HepG2 (cell line): Measurements from ENCODE around the gene TPBGL. TPM values are rescaled to one million over a fixed set of nuclear protein-coding genes. Genes with fewer than 3 reads are reported as not detected.

Experiments used
- ARNT ChIP-seq: fragments of 450-650 bp; IDR thresholded peaks from 2 replicates; pipeline ENCODE4 v1.6.1; 2017
- ATAD3A ChIP-seq: sonication (generic); formaldehyde crosslinking; IDR thresholded peaks from 2 replicates; pipeline ENCODE4 v1.4.0; 2020; ENCODE audit warnings: missing genetic modification reagents
- FOXJ3 ChIP-seq: sonication (generic); formaldehyde crosslinking; IDR thresholded peaks from 2 replicates; pipeline ENCODE4 v1.4.0; 2020; ENCODE audit warnings: missing genetic modification reagents, mild to moderate bottlenecking, borderline replicate concordance
- FOXP1 ChIP-seq, 2 experiments: fragments of 450-650 bp in 1 of 2; IDR thresholded peaks; 2 replicates each; pipeline ENCODE4 v1.6.1; 2017 to 2018; ENCODE audit warnings: antibody characterized with exemption in 1 of 2
- HNF4G ChIP-seq, 2 experiments: sonication (generic) in 1 of 2; formaldehyde crosslinking in 1 of 2; IDR thresholded peaks; 2 replicates each; pipeline versions ENCODE4 v1.4.0 to v1.6.1; 2011 to 2020; ENCODE audit warnings: borderline replicate concordance in 2 of 2, low read depth in 2 of 2, mild to moderate bottlenecking in 2 of 2, low read length in 1 of 2, missing genetic modification reagents in 1 of 2, moderate library complexity in 1 of 2
- KDM4B ChIP-seq: sonication (generic); formaldehyde crosslinking; IDR thresholded peaks from 2 replicates; pipeline ENCODE4 v1.4.0; 2020; ENCODE audit warnings: missing genetic modification reagents
- MAFF ChIP-seq: IDR thresholded peaks from 2 replicates; pipeline ENCODE4 v1.6.1; 2011; ENCODE audit warnings: low read depth, low read length, improper control_type of control experiment
- MED8 ChIP-seq: sonication (generic); formaldehyde crosslinking; IDR thresholded peaks from 2 replicates; pipeline ENCODE4 v1.8.1; 2023; ENCODE audit warnings: mild to moderate bottlenecking, missing genetic modification reagents; ENCODE audit not compliant: insufficient replicate concordance
- MXI1 ChIP-seq: IDR thresholded peaks from 3 replicates; pipeline ENCODE4 v1.6.1; 2012; ENCODE audit warnings: low read depth, low read length, inconsistent platforms, borderline replicate concordance
- NBN ChIP-seq: fragments of 450-650 bp; conservative IDR thresholded peaks from 2 replicates; pipeline ENCODE4 v1.6.1; 2017
- NCOR1 ChIP-seq: fragments of 200-600 bp; sonication (generic); IDR thresholded peaks from 2 replicates; pipeline ENCODE4 v1.7.0; 2017; ENCODE audit warnings: antibody characterized with exemption, low read length, borderline replicate concordance
- RFXAP ChIP-seq: sonication (generic); formaldehyde crosslinking; IDR thresholded peaks from 2 replicates; pipeline ENCODE4 v1.4.0; 2020; ENCODE audit warnings: missing genetic modification reagents, borderline replicate concordance
- TCF12 ChIP-seq, 2 experiments: fragments of 450-650 bp in 1 of 2; sonication (generic) in 1 of 2; formaldehyde crosslinking in 1 of 2; IDR thresholded peaks; 2 replicates each; pipeline versions ENCODE4 v1.6.1 to v1.8.0; 2017 to 2022; ENCODE audit warnings: antibody characterized with exemption in 1 of 2, mild to moderate bottlenecking in 1 of 2, missing genetic modification reagents in 1 of 2, moderate library complexity in 1 of 2
- ZFP1 ChIP-seq: IDR thresholded peaks from 2 replicates; pipeline ENCODE4 v1.6.1; 2016
- ZNF160 ChIP-seq: sonication (generic); formaldehyde crosslinking; IDR thresholded peaks from 2 replicates; pipeline ENCODE4 v1.8.0; 2022; ENCODE audit warnings: mild to moderate bottlenecking, inconsistent platforms, missing genetic modification reagents
- ZNF20 ChIP-seq: sonication (generic); formaldehyde crosslinking; IDR thresholded peaks from 2 replicates; pipeline ENCODE4 v1.4.0; 2020; ENCODE audit warnings: mild to moderate bottlenecking, moderate library complexity, missing genetic modification reagents
- ZNF337 ChIP-seq: sonication (generic); formaldehyde crosslinking; IDR thresholded peaks from 2 replicates; pipeline ENCODE4 v1.5.1; 2020; ENCODE audit warnings: missing genetic modification reagents, low read depth, mild to moderate bottlenecking, borderline replicate concordance
- ZNF44 ChIP-seq: sonication (generic); formaldehyde crosslinking; IDR thresholded peaks from 2 replicates; pipeline ENCODE4 v1.5.1; 2020; ENCODE audit warnings: mild to moderate bottlenecking, missing genetic modification reagents
- ZNF589 ChIP-seq: sonication (generic); formaldehyde crosslinking; conservative IDR thresholded peaks from 2 replicates; pipeline ENCODE4 v1.8.0; 2022; ENCODE audit warnings: mild to moderate bottlenecking, moderate library complexity, missing genetic modification reagents
- ZNF777 ChIP-seq: sonication (generic); formaldehyde crosslinking; IDR thresholded peaks from 2 replicates; pipeline ENCODE4 v1.4.0; 2020; ENCODE audit warnings: missing genetic modification reagents
- ZNF841 ChIP-seq: sonication (generic); formaldehyde crosslinking; IDR thresholded peaks from 2 replicates; pipeline ENCODE4 v1.8.1; 2023; ENCODE audit warnings: missing genetic modification reagents, borderline replicate concordance
- polyA plus RNA-seq, 8 experiments: library from polyadenylated mRNA; depleted of rRNA in 3 of 8; stranded (reverse) in 7 of 8; unstranded in 1 of 8; fragments of >200 nt; fragmentation: Illumina TruSeq in 4 of 8; extraction: Trizol in 4 of 8; gene quantifications; 2 replicates each; pipeline versions ENCODE4 v1.2.1 to v1.2.3, GENCODE V29; 2011 to 2016; ENCODE audit warnings: low read depth in 4 of 8, missing spikeins in 1 of 8, mixed read lengths in 1 of 8; ENCODE audit not compliant: insufficient read depth in 1 of 8
- total RNA-seq, 5 experiments: library from RNA; depleted of rRNA; stranded (reverse); fragments of >200 nt; fragmentation: Illumina TruSeq; extraction: Trizol; gene quantifications; 2 replicates each; pipeline ENCODE4 v1.2.3, GENCODE V29; 2016; ENCODE audit warnings: low read depth in 1 of 5
- TF ChIP-seq, protein P1 (sequence below), 2 experiments: IDR thresholded peaks; 2 replicates each; pipeline ENCODE4 v1.6.1; 2011 to 2012; ENCODE audit warnings: low read length in 2 of 2, borderline replicate concordance in 1 of 2, low read depth in 1 of 2, mild to moderate bottlenecking in 1 of 2, moderate library complexity in 1 of 2
- TF ChIP-seq, protein P2 (sequence below): sonication (generic); formaldehyde crosslinking; conservative IDR thresholded peaks from 2 replicates; pipeline ENCODE4 v1.4.0; 2020; ENCODE audit warnings: mild to moderate bottlenecking, missing genetic modification reagents, moderate library complexity
- TF ChIP-seq, protein P3 (sequence below): sonication (generic); formaldehyde crosslinking; IDR thresholded peaks from 2 replicates; pipeline ENCODE4 v1.9.0; 2021; ENCODE audit warnings: missing genetic modification reagents, borderline replicate concordance

TPBGL gene
- total and polyA plus RNA-seq, 2 of the 13 experiments (the other 11 are each of a cell fraction or from before 2014, with no cell fraction given): not detected

DNA sequence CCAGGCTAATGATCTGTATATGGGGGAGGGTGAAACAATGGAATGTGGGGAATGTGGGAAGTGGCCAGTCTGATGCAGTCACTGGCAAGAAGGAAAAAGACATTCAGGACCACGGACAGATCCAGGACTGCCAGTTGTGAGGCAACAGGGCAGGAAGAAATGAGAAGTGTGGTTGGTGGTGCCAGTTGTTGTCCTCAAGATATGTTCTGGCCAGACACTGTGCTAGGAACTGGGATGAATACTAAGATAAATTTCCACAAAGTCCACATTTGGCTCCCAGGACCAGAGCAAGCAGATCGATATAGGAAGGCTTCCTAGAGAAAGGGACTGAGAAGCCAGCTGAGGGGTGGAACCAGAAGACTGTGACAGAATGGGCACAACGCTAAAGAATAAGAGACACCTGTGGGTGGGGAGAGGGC lies 6.8 kb upstream of the TPBGL start (continued):
- TF ChIP-seq ATAD3A (CRISPR knock-in tag): no peak
- no peak for TF ChIP-seq RFXAP (CRISPR knock-in tag)
- TF ChIP-seq ZNF20 (CRISPR knock-in tag): no peak
- no peak for TF ChIP-seq ZNF777
- no peak for TF ChIP-seq MXI1
- no peak for TF ChIP-seq ZNF160 (CRISPR knock-in tag)
- TF ChIP-seq ZNF841 (CRISPR knock-in tag): no peak
- TF ChIP-seq ZNF44 (CRISPR knock-in tag): no peak
- TF ChIP-seq NCOR1: no peak
- no peak for TF ChIP-seq MAFF
- no peak for TF ChIP-seq NBN
- no peak for TF ChIP-seq KDM4B (CRISPR knock-in tag)
- TF ChIP-seq HNF4G (IDR thresholded peaks at IDR 0.05; ENCODE audit: borderline replicate concordance, low read depth, low read length): no peak
- no peak for TF ChIP-seq HNF4G (CRISPR knock-in tag; IDR thresholded peaks at IDR 0.05; ENCODE audit: borderline replicate concordance, low read depth)
- TF ChIP-seq ZFP1 (CRISPR knock-in tag): no peak
- TF ChIP-seq FOXP1 (IDR thresholded peaks at IDR 0.05): no peak
- no peak for TF ChIP-seq FOXP1 (CRISPR knock-in tag; IDR thresholded peaks at IDR 0.05)
- TF ChIP-seq ARNT: no peak
- TF ChIP-seq, protein P1, sequence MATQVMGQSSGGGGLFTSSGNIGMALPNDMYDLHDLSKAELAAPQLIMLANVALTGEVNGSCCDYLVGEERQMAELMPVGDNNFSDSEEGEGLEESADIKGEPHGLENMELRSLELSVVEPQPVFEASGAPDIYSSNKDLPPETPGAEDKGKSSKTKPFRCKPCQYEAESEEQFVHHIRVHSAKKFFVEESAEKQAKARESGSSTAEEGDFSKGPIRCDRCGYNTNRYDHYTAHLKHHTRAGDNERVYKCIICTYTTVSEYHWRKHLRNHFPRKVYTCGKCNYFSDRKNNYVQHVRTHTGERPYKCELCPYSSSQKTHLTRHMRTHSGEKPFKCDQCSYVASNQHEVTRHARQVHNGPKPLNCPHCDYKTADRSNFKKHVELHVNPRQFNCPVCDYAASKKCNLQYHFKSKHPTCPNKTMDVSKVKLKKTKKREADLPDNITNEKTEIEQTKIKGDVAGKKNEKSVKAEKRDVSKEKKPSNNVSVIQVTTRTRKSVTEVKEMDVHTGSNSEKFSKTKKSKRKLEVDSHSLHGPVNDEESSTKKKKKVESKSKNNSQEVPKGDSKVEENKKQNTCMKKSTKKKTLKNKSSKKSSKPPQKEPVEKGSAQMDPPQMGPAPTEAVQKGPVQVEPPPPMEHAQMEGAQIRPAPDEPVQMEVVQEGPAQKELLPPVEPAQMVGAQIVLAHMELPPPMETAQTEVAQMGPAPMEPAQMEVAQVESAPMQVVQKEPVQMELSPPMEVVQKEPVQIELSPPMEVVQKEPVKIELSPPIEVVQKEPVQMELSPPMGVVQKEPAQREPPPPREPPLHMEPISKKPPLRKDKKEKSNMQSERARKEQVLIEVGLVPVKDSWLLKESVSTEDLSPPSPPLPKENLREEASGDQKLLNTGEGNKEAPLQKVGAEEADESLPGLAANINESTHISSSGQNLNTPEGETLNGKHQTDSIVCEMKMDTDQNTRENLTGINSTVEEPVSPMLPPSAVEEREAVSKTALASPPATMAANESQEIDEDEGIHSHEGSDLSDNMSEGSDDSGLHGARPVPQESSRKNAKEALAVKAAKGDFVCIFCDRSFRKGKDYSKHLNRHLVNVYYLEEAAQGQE (IDR thresholded peaks at IDR 0.05; ENCODE audit: borderline replicate concordance in 1 of 2, low read depth in 1 of 2, low read length in 2 of 2): peak; percentile 95 to 98
- TF ChIP-seq, protein P2, sequence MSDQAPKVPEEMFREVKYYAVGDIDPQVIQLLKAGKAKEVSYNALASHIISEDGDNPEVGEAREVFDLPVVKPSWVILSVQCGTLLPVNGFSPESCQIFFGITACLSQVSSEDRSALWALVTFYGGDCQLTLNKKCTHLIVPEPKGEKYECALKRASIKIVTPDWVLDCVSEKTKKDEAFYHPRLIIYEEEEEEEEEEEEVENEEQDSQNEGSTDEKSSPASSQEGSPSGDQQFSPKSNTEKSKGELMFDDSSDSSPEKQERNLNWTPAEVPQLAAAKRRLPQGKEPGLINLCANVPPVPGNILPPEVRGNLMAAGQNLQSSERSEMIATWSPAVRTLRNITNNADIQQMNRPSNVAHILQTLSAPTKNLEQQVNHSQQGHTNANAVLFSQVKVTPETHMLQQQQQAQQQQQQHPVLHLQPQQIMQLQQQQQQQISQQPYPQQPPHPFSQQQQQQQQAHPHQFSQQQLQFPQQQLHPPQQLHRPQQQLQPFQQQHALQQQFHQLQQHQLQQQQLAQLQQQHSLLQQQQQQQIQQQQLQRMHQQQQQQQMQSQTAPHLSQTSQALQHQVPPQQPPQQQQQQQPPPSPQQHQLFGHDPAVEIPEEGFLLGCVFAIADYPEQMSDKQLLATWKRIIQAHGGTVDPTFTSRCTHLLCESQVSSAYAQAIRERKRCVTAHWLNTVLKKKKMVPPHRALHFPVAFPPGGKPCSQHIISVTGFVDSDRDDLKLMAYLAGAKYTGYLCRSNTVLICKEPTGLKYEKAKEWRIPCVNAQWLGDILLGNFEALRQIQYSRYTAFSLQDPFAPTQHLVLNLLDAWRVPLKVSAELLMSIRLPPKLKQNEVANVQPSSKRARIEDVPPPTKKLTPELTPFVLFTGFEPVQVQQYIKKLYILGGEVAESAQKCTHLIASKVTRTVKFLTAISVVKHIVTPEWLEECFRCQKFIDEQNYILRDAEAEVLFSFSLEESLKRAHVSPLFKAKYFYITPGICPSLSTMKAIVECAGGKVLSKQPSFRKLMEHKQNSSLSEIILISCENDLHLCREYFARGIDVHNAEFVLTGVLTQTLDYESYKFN (CRISPR knock-in tag): no peak
- no peak for TF ChIP-seq ZNF337 (CRISPR knock-in tag)
- no peak for TF ChIP-seq FOXJ3 (CRISPR knock-in tag)
- TF ChIP-seq, protein P3, sequence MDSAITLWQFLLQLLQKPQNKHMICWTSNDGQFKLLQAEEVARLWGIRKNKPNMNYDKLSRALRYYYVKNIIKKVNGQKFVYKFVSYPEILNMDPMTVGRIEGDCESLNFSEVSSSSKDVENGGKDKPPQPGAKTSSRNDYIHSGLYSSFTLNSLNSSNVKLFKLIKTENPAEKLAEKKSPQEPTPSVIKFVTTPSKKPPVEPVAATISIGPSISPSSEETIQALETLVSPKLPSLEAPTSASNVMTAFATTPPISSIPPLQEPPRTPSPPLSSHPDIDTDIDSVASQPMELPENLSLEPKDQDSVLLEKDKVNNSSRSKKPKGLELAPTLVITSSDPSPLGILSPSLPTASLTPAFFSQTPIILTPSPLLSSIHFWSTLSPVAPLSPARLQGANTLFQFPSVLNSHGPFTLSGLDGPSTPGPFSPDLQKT (CRISPR knock-in tag): no peak
- no peak for TF ChIP-seq TCF12 (IDR thresholded peaks at IDR 0.05)
- TF ChIP-seq TCF12 (CRISPR knock-in tag; IDR thresholded peaks at IDR 0.05): no peak
- no peak for TF ChIP-seq MED8 (CRISPR knock-in tag)
- TF ChIP-seq ZNF589: no peak
